HTERT RPE-1 (cell line): ENCODE results near the gene RAB43.
"Not testable (repeated sequence)": the region's sequence is repeated elsewhere in the genome, so short reads cannot be mapped to it uniquely, and the experiment has no call there.

Source experiments
- in situ Hi-C: fragments of 300-500 bp; cut with MboI; formaldehyde crosslinking; loops from 4 replicates; pipeline ENCODE4 v1.14.3; 2020; ENCODE audit warnings: low sequenced_read_pairs

Gene RAB43

DNA sequence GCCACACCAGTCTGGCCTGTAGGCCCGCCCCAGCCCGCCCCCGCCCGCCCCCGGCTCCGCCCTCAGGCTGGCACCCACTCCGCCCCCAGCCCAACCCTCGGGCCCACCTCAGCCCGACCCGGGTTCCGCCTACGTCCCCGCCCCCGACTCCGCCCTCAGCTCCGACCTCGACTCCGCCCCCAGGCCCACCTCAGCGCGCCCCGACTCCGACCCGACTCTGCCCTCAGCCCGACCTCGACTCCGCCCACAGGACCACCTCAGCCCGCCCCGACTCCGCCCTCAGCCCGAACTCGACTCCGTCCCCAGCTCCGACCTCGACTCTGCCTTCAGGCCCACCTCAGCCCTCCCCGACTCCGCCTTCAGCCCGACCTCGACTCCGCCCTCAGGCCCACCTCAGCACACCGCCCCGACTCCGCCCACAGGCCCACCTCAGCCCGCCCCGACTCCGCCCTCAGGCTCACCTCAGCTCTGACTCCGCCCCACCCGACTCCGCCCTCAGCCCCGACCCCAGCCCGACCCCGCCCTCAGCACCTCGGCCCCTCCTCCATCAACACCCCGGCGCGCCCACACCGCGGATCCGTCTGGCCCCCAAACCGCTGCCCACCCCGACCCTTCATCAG lies at the start of gene RAB43:
RAB43 (minus strand) TSS at position 13 of the 620 bp plus-strand sequence. CDS start 315 bp downstream, outside the sequence.
- in situ Hi-C loops, result no loop called here

- in situ Hi-C loops, result no loop called here
Measured at GRCh38 chr3:129166579-129167332, 45.2 kb upstream of the RAB43 start.

DNA sequence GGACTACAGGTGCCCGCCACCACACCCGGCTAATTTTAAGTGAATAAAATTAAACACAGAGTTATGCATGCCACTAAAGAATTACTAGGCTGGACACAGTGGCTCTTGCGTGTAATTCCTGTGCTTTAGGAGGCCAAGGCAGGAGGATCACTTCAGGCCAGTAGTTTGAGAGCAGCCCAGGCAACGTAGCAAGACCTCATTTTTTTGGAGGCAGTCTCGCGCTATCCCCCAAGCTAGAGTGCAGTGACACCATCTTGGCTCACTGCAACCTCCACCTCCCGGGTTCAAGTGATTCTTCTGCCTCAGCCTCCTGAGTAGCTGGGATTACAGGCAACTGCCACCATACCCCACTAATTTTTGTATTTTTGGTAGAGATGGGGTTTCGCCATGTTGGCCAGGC lies 44.0 kb upstream of the RAB43 start:
- in situ Hi-C loops, result not testable (repeated sequence)

GRCh38 chr3:129164500-129164899 lies 42.9 kb upstream of the RAB43 start:
- in situ Hi-C loops, result no loop called here

- in situ Hi-C loops, result no loop called here
Measured at GRCh38 chr3:129162729-129163579, 41.4 kb upstream of the RAB43 start.

DNA sequence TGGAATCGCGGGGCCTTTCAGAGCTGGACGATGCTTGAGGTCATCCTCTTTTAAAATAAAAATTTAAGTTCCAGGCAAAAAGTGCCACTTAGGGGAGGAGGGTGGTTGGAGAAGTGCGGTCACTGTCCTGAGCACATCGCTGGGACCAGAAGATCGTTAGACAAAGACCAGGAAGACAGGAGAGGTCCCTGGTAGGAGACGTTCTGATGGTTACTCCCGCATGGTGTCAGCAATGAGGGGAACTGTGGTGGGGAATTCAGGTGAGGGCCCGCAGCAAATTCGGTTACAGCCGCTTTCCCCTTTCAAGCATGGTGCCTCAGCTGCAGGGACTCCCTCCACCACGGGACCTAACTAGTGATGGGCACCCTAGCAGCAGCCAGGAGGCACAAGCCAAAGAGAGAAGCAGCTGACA lies 40.3 kb upstream of the RAB43 start:
- in situ Hi-C loops, result no loop called here

GRCh38 chr3:129160891-129161859 lies 39.6 kb upstream of the RAB43 start, which contains the start of gene ISY1:
TSS of gene ISY1 (minus strand) at chr3:129161063. CDS start at chr3:129160975, 88 bp downstream.
- in situ Hi-C loops, result no loop called here

GRCh38 chr3:129144786-129145185 lies 23.2 kb upstream of the RAB43 start:
- in situ Hi-C loops, result no loop called here

DNA sequence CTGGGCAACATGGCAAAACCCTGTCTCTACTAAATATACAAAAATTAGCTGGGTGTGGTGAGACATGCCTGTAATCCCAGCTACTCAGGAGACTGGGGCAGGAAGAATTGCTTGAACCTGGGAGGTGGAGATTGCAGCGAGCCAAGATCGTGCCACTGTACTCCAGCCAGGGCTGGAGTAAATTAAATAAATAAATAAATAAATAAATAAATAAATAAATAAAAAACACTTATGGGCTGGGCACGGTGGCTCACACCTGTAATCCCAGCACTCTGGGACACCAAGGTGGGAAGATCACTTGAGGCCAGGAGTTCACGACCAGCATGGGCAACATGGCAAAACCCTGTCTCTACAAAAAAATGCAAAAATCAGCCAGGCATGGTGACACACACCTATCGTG lies 19.4 kb upstream of the RAB43 start:
- in situ Hi-C loops, result not testable (repeated sequence)

- in situ Hi-C loops, result no loop called here
Measured at GRCh38 chr3:129139911-129140310, 18.3 kb upstream of the RAB43 start.

DNA sequence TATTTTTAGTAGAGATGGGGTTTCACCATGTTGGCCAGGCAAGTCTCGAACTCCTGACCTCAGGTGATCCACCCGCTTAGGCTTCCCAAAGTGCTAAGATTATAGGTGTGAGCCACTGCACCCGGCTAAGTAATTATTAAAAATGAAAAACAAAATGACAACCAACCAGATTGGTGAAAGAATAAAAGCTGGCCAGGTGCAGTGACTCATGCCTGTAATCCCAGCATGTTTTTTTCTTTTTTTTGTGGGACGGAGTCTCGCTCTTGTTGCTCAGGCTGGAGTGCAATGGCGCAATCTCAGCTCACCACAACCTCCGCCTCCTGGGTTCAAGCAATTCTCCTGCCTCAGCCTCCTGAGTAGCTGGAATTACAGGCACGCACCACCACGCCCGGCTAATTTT lies 14.7 kb upstream of the RAB43 start:
- in situ Hi-C loops, result not testable (repeated sequence)

- in situ Hi-C loops, result no loop called here
Measured at GRCh38 chr3:129132097-129132866, 10.7 kb upstream of the RAB43 start.

GRCh38 chr3:129131465-129132088 lies 10.0 kb upstream of the RAB43 start:
- in situ Hi-C loops, result no loop called here

DNA sequence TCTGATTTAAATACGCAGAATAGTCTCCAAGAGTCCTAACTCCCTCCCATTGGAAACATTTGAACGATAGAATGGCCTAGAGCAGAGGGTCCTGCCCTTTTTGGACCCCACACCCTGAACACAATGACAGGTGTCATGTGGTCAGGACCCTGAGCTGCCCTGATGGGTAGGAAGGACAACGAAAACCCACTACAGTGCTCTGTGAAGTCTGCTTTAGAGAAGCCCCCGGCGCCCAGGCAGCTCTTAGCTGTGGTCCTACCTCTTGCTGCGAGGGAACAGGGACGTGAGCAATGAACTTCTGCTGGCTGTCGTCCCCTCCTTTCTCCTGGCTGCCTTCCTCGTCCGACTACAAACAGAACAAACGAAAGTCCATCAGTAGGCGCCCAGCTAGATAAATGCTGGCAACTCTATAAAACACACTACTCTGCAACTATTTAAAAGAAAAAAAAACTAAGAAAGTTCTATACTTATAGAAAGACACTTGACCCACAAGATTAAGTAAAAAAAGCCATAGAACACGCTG lies 8.7 kb upstream of the RAB43 start:
- in situ Hi-C loops, result no loop called here

DNA sequence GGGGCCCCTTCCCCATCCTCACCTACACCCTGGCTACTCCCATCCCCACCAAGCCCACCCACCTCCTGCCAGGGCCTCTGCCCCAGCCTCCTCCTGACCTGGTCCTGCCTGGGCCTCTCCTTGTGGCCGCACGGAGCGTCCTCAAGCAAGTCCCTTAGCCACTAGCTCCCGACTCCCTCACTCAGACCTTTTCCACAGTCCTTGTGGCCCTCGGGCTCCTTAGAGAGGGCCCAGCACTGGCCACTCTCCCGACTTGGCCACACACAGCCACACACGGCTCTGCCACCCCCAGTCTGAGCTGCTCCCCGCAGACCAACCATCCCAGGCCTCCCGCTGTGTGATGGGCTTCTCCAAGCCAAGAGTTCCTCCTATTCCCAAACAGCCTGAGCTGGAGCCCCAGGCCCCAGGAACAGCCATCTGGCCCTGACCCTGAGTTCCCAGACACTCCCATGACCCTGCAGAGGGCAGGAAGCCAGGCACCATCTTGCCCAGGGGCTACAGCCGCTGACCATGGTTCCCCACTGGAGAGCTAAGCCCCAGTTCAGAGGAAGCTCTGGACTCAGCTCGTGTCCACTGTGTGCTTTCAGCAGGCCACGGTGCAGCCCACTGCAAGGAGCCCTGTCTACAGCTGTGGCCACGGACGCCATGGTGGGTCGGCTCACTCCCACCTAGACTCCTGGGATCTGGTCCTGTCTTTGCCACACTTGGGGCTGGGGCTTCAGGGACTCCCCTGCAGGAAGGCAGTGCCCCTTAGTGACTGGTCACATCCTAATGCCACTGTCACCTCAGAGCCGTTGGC lies 7.0 kb upstream of the RAB43 start:
- in situ Hi-C loops, result no loop called here

GRCh38 chr3:129126726-129127280 lies 5.2 kb upstream of the RAB43 start:
- in situ Hi-C loops, result no loop called here

GRCh38 chr3:129123314-129124060 lies 1.9 kb upstream of the RAB43 start:
- in situ Hi-C loops, result no loop called here
